GM18505 (cell line): ENCODE data around the gene FOXD3.

Source experiments
- ATAC-seq: cut with Tn5 transposase; IDR thresholded peaks from one replicate; pipeline ENCODE4 v1.9.1; 2021; ENCODE audit not compliant: unreplicated experiment
- POLR2A ChIP-seq: IDR thresholded peaks from 4 replicates; pipeline ENCODE4 v1.6.1; 2011; ENCODE audit warnings: borderline replicate concordance; ENCODE audit not compliant: insufficient read depth, insufficient read length; ENCODE audit errors: extremely low read depth

The FOXD3 gene

DNA sequence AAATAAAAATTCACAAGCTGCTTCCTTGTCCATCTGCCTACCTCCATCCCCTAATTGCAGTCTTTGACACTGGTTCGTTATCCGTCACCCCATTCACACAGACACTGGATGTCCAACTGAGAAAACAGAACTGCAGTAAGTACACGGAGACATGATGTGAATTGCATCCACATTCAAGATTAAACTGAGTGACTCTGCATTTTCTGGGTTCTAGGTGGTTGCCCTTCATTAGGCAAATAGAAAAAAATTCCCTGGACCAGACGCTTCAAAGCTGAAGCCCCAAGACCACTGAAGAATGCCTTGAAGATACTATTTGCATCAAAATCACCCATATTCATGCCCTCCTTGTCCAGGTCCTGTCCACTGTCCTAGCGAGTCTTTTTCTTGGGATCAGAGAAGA, 37.2 kb downstream of the FOXD3 start:
- TF ChIP-seq POLR2A = no peak
- ATAC-seq = no peak

- no peak for ATAC-seq
Measured at GRCh38 chr1:63362073-63362472, 39.7 kb downstream of the FOXD3 start.

DNA sequence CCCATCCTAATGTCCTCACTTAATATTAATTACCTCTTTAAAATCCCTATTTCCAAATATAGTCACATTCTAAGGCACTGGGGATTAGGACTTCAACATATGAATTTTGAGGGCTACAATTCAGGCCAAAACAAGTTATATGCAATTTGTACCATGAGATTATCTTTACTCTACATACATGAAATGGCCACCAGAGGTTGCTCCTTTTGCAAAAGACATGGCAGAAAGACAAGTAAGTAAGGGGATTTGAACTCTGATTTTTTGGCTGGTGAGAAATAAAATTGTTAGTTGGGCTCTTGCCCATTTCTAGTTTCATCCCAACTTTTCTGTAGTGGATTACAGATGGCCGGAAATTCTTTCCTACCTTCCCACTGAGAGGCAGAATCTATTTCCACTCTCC, 40.2 kb downstream of the FOXD3 start:
- no peak for TF ChIP-seq POLR2A
- no peak for ATAC-seq

More at GRCh38 chr1:63362073-63362472, 39.7 kb downstream of the FOXD3 start:
- TF ChIP-seq POLR2A = no peak

GRCh38 chr1:63363014-63363413, 40.6 kb downstream of the FOXD3 start:
- no peak for ATAC-seq
- no peak for TF ChIP-seq POLR2A

GRCh38 chr1:63366908-63367214, 44.5 kb downstream of the FOXD3 start:
- no peak for ATAC-seq
- TF ChIP-seq POLR2A = no peak

DNA sequence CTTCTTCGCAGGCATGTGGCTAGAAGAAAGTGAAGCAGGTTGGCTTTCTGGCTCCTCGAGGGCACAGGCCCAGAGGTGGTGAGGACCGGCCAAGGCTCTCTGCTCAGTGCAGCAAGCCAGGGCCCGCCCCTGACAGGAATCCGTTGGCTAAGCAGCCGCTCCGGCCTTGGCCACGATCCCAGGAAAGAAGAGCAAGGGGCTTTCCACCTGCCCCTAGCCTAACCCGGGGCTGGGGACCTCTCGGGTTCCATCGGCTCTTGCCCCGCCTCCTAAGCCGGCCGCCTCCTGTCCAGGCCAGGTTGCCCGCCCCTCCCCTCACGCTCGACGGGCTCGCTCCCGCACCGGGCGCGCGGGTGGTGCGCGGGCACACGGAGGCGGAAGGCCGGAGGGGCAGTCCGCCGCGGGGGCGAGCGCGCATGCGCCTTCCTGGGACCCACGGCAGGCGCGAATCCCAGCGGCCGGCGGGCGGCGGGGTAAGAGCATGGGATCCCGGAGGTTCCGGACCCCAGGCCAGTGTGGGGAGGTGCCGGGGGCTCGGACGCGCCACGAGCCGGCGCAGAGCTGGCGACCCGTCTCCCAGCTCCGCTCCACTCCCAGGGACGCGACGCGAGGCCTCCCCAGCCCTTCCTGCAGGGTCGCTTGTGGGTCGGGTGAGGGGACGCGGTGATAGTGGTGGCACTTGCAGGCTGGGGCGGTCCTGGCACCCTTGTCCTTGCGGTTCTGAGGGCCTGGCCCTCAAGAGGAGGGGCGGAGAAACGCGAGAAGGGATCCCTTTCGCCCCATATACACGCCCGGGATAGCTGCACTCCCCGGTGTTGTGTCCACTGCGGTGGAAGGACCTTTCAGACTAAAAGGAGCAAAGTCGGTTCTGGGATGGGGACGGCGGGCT, 45.1 kb downstream of the FOXD3 start, which contains the start of gene ALG6:
TSS of gene ALG6 (plus strand) at position 413 of the 889 bp plus-strand sequence. CDS start 3,351 bp downstream, outside the sequence.
- ATAC-seq = peak; percentile 96
- TF ChIP-seq POLR2A = peak; percentile 92

GRCh38 chr1:63368131-63368530, 45.8 kb downstream of the FOXD3 start:
- TF ChIP-seq POLR2A = no peak

More at GRCh38 chr1:63368131-63368530, 45.8 kb downstream of the FOXD3 start:
- no peak for ATAC-seq
